C4-2B (cell line): ENCODE measurements around the gene C2orf80.
"Not testable (repeated sequence)": the region's sequence is repeated elsewhere in the genome, so short reads cannot be mapped to it uniquely, and the experiment has no call there.

ENCODE experiments used
- H3K27ac ChIP-seq: fragments of 450-650 bp; 2 replicates; pipeline ENCODE4 v1.5.1; 2017
- CTCF ChIP-seq: fragments of 450-650 bp; conservative IDR thresholded peaks from 2 replicates; pipeline ENCODE4 v1.5.1; 2017; ENCODE audit warnings: mild to moderate bottlenecking
- ZFX ChIP-seq: fragments of 450-650 bp; IDR thresholded peaks from 2 replicates; pipeline ENCODE4 v1.6.1; 2017

The C2orf80 gene

GRCh38 chr2:208130712-208131110 is 59.1 kb downstream of the C2orf80 start:
- TF ChIP-seq ZFX = no peak
- no peak for TF ChIP-seq CTCF
- H3K27ac ChIP-seq = no peak overlapping the region

GRCh38 chr2:208129744-208130711 is 59.8 kb downstream of the C2orf80 start, which contains the start of gene CRYGC:
CRYGC (minus strand) TSS chr2:208129828; CDS start chr2:208129792, 36 bp downstream.
- H3K27ac ChIP-seq = no peak within 1 kb of the TSS
- no peak for TF ChIP-seq ZFX
- no peak for TF ChIP-seq CTCF

- no peak for TF ChIP-seq ZFX
- no peak for TF ChIP-seq CTCF
- H3K27ac ChIP-seq = no peak overlapping the region
Observed at GRCh38 chr2:208128136-208128535, 61.7 kb downstream of the C2orf80 start.

- H3K27ac ChIP-seq = no peak overlapping the region
- TF ChIP-seq ZFX (no peak), CTCF (no peak)
Observed at GRCh38 chr2:208127090-208127489, 62.7 kb downstream of the C2orf80 start.

GRCh38 chr2:208125251-208125650 is 64.6 kb downstream of the C2orf80 start:
- TF ChIP-seq ZFX (no peak), CTCF (no peak)
- H3K27ac ChIP-seq = no peak overlapping the region

GRCh38 chr2:208124013-208124715 is 65.7 kb downstream of the C2orf80 start, which contains the start of gene CRYGD:
CRYGD (minus strand) TSS chr2:208124524; CDS start chr2:208124473, 51 bp downstream.
- not testable (repeated sequence) for H3K27ac ChIP-seq

GRCh38 chr2:208122248-208122647 is 67.6 kb downstream of the C2orf80 start:
- TF ChIP-seq CTCF (no peak), ZFX (no peak)
- H3K27ac ChIP-seq = no peak overlapping the region
